NB4 (cell line): Measurements from ENCODE around the gene AQP10.
"Not testable (repeated sequence)": the region's sequence is repeated elsewhere in the genome, so short reads cannot be mapped to it uniquely, and the experiment has no call there.

ENCODE experiments used
- DNase-seq: peaks from one replicate; pipeline ENCODE4 v3.0.0; 2010; ENCODE audit warnings: low read depth
- H3K4me3 ChIP-seq: one replicate; pipeline ENCODE4 v1.5.1; 2011; ENCODE audit warnings: mild to moderate bottlenecking, low read depth, low read length, moderate library complexity
- MAX ChIP-seq: IDR thresholded peaks from 2 replicates; pipeline ENCODE4 v1.6.1; 2011; ENCODE audit warnings: low read depth, low read length
- MYC ChIP-seq: IDR thresholded peaks from 2 replicates; pipeline ENCODE4 v1.6.1; 2011; ENCODE audit warnings: low read depth, low read length
- POLR2A ChIP-seq: IDR thresholded peaks from 2 replicates; pipeline ENCODE4 v1.6.1; 2011; ENCODE audit warnings: mild to moderate bottlenecking; ENCODE audit not compliant: insufficient read length; ENCODE audit errors: extremely low read depth
- TF ChIP-seq, protein P1 (sequence below): IDR thresholded peaks from one replicate; pipeline ENCODE4 v1.5.1; 2012; ENCODE audit warnings: low read depth, low read length

AQP10 gene

GRCh38 chr1:154313066-154313356 lies 7.9 kb upstream of the AQP10 start:
- DNase-seq: no peak
- H3K4me3 ChIP-seq: no peak overlapping the region

GRCh38 chr1:154314226-154314625 lies 6.7 kb upstream of the AQP10 start:
- DNase-seq, H3K4me3 ChIP-seq: not testable (repeated sequence)

More at GRCh38 chr1:154313066-154313356, 7.9 kb upstream of the AQP10 start:
- TF ChIP-seq MYC (no peak), MAX (no peak), POLR2A (no peak)
- TF ChIP-seq, protein P1, sequence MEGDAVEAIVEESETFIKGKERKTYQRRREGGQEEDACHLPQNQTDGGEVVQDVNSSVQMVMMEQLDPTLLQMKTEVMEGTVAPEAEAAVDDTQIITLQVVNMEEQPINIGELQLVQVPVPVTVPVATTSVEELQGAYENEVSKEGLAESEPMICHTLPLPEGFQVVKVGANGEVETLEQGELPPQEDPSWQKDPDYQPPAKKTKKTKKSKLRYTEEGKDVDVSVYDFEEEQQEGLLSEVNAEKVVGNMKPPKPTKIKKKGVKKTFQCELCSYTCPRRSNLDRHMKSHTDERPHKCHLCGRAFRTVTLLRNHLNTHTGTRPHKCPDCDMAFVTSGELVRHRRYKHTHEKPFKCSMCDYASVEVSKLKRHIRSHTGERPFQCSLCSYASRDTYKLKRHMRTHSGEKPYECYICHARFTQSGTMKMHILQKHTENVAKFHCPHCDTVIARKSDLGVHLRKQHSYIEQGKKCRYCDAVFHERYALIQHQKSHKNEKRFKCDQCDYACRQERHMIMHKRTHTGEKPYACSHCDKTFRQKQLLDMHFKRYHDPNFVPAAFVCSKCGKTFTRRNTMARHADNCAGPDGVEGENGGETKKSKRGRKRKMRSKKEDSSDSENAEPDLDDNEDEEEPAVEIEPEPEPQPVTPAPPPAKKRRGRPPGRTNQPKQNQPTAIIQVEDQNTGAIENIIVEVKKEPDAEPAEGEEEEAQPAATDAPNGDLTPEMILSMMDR: no peak

DNA sequence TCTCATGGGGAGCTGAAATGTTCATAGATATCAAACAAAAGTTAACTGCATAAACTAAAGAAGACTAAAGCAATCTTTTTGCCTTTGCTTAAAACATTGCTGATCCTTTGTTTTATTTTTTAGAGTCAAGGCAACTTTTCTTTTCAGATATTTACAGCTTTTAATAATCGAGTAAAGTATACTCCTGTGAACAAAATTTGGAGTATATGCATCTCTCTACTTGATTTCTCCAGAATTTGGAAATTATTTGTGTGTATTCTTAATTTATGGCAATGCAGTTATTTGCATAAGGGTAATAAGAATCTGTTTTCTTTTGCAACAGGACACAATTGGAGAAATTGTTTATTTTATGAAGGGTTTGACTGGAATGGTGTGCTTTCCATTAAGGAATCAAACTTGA lies 4.2 kb upstream of the AQP10 start:
- no peak overlapping the region for H3K4me3 ChIP-seq
- DNase-seq: no peak
- TF ChIP-seq MYC: no peak
- TF ChIP-seq, protein P1: no peak
- no peak for TF ChIP-seq MAX
- no peak for TF ChIP-seq POLR2A

DNA sequence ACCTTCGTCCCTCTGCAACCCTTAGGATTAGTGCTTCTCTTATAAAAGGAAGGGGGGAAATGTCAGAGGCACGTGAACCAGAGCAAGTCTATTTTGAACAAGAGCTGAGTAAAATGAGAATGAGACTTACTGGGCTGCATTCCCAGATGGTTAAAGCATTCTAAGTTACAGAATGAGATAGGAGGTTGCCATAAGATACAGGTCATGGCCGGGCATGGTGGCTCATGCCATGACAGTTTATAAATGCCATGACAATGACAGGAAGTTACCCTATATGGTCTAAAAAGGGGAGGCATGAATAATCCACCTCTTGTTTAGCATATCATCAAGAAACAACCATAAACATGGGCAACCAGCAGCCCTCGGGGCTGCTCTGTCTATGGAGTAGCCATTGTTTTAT lies 2.5 kb upstream of the AQP10 start:
- H3K4me3 ChIP-seq: no peak overlapping the region
- DNase-seq: no peak
- TF ChIP-seq, protein P1: no peak
- no peak for TF ChIP-seq POLR2A
- TF ChIP-seq MYC: no peak
- TF ChIP-seq MAX: no peak

DNA sequence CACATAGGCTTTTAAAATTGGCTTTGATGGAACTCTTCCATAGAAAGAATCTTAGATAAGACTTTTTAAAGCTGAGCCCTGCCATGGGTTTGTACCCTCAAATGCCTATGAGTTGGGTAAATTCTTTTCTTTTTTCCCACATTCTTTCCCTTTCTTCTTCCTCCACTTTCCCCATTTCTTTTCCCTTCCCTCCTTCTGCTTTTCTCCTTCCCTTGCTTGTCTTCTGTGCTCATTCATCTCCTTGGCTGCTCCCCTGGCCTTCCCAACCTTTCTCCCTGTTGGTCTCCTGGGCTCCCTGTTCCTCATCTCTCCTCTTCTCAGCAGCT lies 679 bp downstream of the AQP10 start:
- H3K4me3 ChIP-seq, DNase-seq: not testable (repeated sequence)

DNA sequence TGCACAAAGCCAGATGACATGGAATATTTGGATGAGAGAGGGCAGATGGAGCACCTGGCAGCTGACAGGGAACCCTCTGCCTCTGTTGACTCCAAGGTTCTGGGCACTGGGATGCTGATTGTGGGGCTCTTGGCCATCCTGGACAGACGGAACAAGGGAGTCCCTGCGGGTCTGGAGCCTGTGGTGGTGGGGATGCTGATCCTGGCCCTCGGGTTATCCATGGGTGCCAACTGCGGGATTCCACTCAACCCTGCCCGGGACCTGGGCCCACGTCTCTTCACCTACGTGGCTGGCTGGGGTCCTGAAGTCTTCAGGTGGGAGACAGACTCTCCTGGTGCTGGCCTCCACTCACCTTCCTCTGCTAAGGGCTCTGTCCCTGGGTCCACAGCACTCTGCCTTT lies 2.6 kb downstream of the AQP10 start:
- H3K4me3 ChIP-seq: no peak overlapping the region
- no peak for DNase-seq
- TF ChIP-seq POLR2A (no peak), MYC (no peak), MAX (no peak)
- TF ChIP-seq, protein P1: no peak

- TF ChIP-seq, protein P1: no peak
- no peak for TF ChIP-seq POLR2A
- no peak for TF ChIP-seq MYC
- TF ChIP-seq MAX: no peak
These were observed 3.3 kb downstream of the AQP10 start for GRCh38 chr1:154324241-154324640.

More at GRCh38 chr1:154324241-154324640, 3.3 kb downstream of the AQP10 start:
- H3K4me3 ChIP-seq: no peak overlapping the region
- DNase-seq: no peak
